HG02588 (cell line): ENCODE data around the gene PELO.
"Not testable (repeated sequence)": the region's sequence is repeated elsewhere in the genome, so short reads cannot be mapped to it uniquely, and the experiment has no call there.

Experiments
- ATAC-seq: cut with Tn5 transposase; IDR thresholded peaks from one replicate; pipeline ENCODE4 v1.9.1; 2021; ENCODE audit warnings: mild to moderate bottlenecking, moderate library complexity; ENCODE audit not compliant: unreplicated experiment

The PELO gene

GRCh38 chr5:52800394-52801213 is 12.9 kb downstream of the PELO start:
- peak; percentile 32 for ATAC-seq

GRCh38 chr5:52801329-52801728 is 13.6 kb downstream of the PELO start:
- ATAC-seq: no peak

- no peak for ATAC-seq
Measured at GRCh38 chr5:52802272-52802973, 14.7 kb downstream of the PELO start.

GRCh38 chr5:52802974-52803336 is 15.2 kb downstream of the PELO start:
- ATAC-seq: no peak

- no peak for ATAC-seq
Measured at GRCh38 chr5:52804387-52804791, 16.7 kb downstream of the PELO start.

GRCh38 chr5:52804981-52805380 is 17.3 kb downstream of the PELO start:
- ATAC-seq: no peak

- no peak for ATAC-seq
Measured at GRCh38 chr5:52805615-52806014, 17.9 kb downstream of the PELO start.

- no peak for ATAC-seq
Measured at GRCh38 chr5:52807037-52807436, 19.3 kb downstream of the PELO start.

GRCh38 chr5:52807723-52808122 is 20.0 kb downstream of the PELO start:
- ATAC-seq: no peak

- ATAC-seq: no peak
Measured at GRCh38 chr5:52808316-52808901, 20.7 kb downstream of the PELO start.

GRCh38 chr5:52809884-52810283 is 22.2 kb downstream of the PELO start:
- ATAC-seq: no peak

GRCh38 chr5:52810426-52810825 is 22.7 kb downstream of the PELO start:
- no peak for ATAC-seq

GRCh38 chr5:52811067-52811749 is 23.5 kb downstream of the PELO start:
- ATAC-seq: no peak

GRCh38 chr5:52814352-52815148 is 26.8 kb downstream of the PELO start:
- no peak for ATAC-seq

GRCh38 chr5:52817818-52818217 is 30.1 kb downstream of the PELO start:
- no peak for ATAC-seq

- ATAC-seq: no peak
Measured at GRCh38 chr5:52818360-52818759, 30.6 kb downstream of the PELO start.

GRCh38 chr5:52818807-52819206 is 31.1 kb downstream of the PELO start:
- ATAC-seq: not testable (repeated sequence)

GRCh38 chr5:52821901-52822300 is 34.2 kb downstream of the PELO start:
- no peak for ATAC-seq

- no peak for ATAC-seq
Measured at GRCh38 chr5:52822437-52822836, 34.7 kb downstream of the PELO start.

GRCh38 chr5:52824827-52825226 is 37.1 kb downstream of the PELO start:
- ATAC-seq: no peak

GRCh38 chr5:52825826-52826225 is 38.1 kb downstream of the PELO start:
- ATAC-seq: peak; percentile 94
